GM21528 (cell line): Measurements from ENCODE around the gene CAPZA1.

Source experiments
- ATAC-seq: cut with Tn5 transposase; IDR thresholded peaks from one replicate; pipeline ENCODE4 v1.9.1; 2021; ENCODE audit warnings: mild to moderate bottlenecking, moderate library complexity; ENCODE audit not compliant: unreplicated experiment, low FRiP score

The CAPZA1 gene

DNA sequence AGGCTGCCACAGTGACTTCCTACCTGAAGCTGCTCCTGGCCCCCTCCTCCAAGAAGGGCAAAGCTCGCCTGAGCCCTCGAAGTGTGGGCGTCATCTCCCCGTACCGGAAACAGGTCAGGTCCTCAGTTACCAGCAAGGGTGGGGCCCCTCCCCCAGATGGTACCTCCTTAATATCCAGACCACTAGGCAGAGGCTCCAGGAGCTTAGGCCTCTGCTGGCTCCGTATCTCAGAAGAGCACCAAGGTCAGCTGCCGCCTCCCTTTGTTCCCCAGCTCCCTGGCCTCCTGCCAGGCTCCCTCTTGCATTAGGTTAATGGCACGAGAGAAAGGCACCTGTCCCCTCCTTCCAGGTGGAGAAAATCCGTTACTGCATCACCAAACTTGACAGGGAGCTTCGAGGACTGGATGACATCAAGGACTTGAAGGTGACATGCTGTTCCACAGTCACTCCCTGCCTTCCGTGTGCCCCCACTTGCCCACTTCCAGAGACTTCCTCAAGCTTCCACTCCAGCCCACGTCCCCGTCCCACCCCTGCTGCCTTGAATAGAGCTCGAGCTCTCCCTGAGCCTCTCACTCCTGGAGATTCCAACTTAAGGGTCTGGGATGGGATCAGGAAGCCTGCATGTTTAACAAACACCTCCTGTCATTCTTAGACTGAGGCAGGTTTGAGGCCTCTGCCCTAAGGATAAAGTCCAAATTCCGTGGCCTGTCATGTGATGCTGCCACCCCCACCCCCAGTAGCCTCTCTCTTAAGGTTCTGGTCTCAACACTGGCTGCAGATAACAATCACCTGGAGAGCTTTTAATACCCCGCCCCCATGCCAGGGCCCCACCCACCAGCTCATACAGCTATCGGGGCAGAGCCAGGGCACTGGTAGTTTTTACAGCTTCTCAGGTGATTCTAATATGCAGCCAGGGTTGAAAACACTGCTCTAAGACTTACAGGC is 79.0 kb downstream of the CAPZA1 start:
- no peak for ATAC-seq

DNA sequence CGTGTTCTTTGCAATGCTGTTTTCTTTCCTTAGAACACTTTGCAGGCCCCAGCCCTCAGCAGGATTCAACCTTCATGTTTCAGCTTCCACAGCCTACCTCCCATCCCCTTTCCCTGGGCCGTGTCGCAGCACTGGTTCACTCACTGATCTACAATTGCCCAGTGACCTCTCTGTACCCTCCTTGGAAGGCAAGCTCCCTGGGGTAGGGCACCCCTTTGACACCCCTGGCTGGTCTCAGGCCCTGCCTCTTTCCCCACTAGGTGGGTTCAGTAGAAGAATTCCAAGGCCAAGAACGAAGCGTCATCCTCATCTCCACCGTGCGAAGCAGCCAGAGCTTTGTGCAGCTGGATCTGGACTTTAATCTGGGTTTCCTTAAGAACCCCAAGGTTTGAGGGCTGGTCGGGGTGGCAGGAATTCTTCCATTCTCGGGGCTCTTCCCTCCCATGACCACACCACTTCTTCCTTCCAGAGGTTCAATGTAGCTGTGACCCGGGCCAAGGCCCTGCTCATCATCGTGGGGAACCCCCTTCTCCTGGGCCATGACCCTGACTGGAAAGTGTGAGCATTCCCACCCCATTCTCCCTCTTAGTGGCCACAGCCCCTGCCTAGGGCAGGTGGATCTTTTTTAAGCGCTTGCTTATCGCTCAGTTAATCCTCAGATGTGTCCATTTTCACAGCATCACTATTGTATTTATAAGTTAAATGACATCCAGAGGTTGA is 80.0 kb downstream of the CAPZA1 start:
- no peak for ATAC-seq

- no peak for ATAC-seq
Observed at GRCh38 chr1:112700290-112701226, 80.9 kb downstream of the CAPZA1 start.

GRCh38 chr1:112701227-112702066 is 81.8 kb downstream of the CAPZA1 start:
- no peak for ATAC-seq

DNA sequence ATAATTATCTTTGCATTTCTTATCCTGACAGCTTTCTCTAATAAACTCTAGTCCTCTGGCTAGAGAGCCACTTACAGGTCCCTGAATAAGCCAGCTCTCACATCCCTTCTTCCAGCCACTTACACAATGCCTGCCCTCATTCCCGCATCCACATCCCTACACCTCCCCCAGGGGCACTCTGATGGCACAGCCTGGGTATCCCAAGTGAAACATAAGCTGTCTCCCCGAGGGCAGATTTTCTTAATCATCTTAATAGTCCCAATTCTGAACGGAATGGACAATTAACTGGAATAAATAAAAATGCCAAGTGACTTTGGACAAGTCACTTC is 82.4 kb downstream of the CAPZA1 start:
- no peak for ATAC-seq

DNA sequence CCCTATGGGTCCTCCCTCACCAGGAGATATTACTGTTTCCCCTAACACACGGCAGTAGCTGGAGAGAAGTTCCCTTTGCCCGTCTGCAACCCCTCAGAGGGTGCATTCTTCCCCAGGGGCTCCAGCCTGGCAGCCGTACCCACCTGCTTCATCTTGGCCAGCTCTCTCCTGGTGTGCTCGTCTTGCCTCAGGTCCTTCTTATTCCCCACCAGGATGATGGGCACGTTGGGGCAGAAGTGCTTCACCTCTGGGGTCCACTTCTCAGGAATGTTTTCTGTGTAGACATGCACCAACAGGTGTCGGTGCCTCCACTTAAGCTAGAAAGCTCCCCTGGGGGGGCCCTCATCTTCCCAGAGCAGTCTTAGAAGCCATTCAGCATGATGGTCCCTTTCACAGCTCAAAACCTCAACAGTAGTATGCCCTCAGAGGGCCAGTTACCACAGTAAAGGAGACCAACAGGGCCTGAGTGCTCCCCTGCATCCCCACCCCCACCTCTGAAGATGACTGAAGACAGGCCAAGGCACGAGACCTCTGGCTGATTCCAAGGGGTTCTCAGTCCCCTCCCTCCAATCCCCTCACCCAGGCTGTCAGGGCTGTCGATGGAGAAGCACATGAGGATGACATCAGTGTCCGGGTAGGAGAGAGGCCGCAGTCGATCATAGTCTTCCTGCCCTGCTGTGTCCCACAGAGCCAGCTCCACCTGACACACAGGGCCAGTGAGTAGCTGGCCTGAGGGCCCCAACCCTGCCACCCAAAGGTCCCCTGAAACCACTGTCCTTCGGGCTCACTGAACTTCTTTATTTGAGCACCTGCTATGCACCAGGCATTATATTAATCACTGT is 83.0 kb downstream of the CAPZA1 start:
- ATAC-seq: no peak

DNA sequence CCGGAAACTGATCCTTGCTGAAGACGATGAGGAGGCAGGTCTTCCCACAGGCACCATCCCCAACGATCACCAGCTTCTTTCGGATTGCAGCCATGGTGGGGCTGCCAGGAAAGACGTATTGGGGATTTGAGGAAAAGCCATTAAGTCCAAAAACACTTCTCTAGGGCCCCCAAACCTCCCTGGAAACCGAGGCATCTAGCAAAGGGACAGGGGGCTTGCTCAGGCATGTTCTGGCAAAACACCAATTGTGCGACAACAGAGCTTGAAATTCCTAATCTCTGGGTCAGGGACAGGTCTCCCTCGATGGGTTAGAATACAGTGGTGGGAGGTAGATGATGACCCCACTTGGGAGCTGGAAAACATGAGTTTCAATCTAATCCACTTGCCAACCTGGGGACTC is 84.1 kb downstream of the CAPZA1 start:
- ATAC-seq: no peak

- no peak for ATAC-seq
Observed at GRCh38 chr1:112704391-112704933, 84.8 kb downstream of the CAPZA1 start.

DNA sequence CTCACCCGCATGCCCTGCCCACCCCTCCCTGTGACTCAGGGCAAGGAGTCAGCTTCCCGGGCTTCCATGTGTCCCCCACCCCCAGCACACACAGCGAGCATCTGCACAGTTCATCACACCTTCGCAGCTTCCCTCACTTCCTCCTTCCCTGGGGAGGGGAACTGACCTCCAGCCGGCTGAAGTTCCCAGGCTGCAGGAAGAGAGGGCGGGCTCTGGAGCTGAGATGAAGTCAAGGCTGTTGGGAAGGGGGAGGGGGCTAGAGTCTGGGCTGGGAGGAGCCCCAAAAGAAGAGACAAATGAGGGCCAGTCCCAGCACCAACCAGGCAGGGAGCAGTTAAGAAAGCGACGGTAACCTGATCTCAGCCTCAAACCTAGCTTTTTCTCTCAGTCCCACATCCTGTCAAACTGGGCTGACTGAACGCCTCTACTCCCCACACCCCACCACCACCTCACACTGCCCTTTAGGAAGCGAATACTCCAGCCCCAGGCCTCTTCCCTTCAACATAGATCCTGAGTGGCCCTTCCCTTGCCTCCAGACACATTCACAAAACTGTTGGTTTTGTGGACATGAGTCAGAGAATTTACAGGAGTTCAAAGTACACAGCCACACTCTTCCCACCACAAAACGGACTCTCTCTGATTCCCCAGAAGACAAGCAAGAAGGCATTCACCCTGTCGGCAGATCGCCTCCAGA is 85.4 kb downstream of the CAPZA1 start:
- peak; percentile 58 for ATAC-seq

DNA sequence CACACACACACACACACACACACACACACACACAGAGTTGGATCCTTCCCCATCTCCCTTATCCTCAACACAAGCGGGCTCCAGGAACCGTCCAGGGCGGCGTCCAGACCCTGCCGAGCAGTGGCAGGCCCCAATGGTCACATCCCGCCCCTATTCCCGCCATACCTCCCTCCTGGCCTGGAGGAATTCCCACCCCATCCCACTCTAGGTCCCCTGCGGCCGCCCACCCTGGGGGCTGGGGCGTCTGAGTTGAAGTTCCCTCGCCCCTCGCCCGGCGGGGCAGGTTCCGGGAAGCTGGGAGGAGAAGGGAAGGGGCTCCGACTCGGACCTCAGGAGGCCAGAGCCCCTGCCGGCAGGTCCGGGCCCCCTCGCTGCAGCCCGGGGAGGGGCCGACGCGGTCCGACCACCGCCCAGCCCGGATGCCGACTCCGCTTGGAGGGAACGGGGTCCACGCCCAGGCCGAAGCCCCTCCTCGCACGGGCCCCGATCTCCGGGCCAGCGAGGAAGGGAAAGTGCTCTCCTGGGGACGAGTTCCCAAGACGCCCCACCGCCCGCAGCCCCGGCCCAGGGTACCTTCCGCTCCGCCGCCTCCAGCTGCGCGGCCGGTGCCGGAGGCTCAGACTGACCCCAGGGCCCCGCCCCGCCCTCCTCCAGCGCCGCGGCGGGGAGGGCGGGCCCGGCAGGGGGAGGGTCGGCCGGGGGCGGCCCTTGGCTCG is 87.0 kb downstream of the CAPZA1 start, which contains the start of gene RHOC:
TSS of gene RHOC (minus strand) at position 623 of the 716 bp plus-strand sequence. CDS start 3,328 bp downstream, outside the sequence.
- peak; percentile 56 for ATAC-seq

DNA sequence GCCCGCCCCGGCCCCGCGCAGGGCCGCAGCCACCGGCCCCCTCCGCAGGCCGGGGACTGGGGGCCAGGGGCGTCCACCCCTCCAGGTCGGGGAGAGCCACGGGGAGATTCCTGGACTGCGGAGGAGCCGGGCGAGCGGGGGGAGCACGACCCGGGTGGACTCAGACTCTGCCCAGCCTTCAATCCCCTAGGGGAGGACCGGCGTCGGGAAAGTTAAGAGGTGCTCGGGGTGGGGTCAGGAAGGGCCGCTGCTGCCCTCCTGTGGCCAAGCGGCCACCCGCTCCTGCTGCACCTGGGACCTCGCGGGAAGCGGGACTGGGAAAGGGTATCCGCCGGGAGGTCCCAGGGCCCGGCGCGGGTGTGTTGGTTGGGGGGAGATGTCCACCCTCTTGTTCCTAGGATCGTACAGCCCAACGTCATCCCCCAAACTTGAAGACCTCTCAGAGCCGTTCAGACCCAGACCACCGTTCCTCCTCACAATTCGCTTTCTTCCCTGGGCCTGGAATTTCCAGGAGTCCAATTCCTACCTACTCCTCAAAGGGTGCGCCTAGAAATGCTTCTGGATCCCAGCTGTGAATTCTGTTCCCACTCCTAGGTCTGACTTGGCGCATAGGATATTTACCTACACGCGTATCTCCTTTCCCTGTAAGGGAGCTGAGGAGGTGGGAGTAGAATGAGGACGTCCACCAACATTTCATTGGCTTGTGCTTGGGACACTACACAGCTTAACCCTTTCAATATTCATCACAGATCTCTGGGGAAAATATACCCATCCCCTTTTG is 87.8 kb downstream of the CAPZA1 start:
- peak; percentile 62 for ATAC-seq

DNA sequence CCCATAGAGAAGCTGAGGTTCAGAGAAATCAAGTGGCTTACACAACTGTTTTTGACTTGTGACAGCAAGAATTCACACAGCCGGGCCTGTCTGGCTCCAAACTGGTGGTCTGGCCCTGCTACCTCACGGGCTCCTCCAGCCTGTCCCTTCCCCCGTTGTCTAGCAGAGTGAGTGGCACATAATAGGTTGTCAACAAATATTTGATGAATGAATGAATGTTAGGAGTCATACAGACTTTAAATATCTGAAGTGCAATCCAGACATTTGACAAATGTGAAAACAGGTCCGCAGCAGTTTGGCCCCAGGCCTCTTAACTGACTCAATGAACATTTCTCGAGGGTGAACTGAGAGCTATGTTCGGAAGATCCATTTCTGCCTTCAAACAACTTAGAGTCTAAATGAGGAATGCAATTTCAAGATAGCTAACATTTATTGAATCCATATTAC is 88.4 kb downstream of the CAPZA1 start:
- no peak for ATAC-seq

- no peak for ATAC-seq
Observed at GRCh38 chr1:112708489-112708888, 88.9 kb downstream of the CAPZA1 start.

DNA sequence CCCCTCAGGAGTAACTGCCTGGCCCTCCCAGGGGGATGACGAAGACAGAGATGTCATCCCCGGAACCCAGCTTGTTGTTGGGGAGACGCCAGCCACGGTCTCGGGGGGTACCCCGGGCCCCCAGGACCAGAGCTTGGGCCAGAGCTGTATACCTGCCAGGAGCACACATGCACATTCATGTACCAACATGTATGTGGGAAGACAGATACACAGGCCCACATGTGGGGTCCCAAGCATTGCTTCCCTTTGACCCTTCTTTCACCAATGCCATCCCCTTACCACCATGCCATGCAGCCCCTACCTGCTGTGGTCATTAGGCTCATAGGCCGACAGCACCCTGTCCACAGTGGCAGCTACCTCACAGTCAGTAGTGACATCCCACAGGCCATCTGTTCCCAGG is 90.5 kb downstream of the CAPZA1 start:
- ATAC-seq: no peak

DNA sequence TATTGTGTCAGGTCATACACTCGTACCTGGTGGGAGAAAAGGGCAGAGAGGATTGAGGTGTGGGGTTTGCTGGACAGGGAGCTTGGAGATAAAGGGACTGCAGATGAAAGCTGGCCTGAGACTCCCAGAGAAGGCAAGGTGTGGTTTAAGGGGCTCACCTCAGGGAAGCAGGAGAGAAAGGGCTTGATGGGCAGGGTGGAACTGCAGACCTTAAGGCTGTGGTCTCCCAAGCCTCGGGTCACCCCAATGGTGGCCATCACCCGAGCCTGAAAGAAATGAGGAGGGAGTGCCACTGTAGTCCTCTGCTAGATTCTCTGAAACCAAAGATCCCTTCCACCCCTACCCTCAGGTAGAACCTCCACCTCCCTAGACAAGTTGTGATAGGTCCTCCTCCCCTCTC is 91.0 kb downstream of the CAPZA1 start:
- ATAC-seq: no peak

GRCh38 chr1:112711041-112711440 is 91.4 kb downstream of the CAPZA1 start:
- no peak for ATAC-seq
